Measurements from ENCODE around the gene KCTD5. TPM values are rescaled to one million over a fixed set of nuclear protein-coding genes. Genes with fewer than 3 reads are reported as not detected.

KCTD5 gene
- polyA plus RNA-seq, 1 donor from 2014 or later, result 42.7 TPM

- no peak overlapping the region for H2AFZ ChIP-seq (ENCODE audit: low read depth, low read length)
- no peaks in the 10 kb centered on the region for H3K27me3 ChIP-seq (ENCODE audit: insufficient read depth, low read depth, low read length)
- H3K27ac ChIP-seq (ENCODE audit: low read length), result no peak overlapping the region
- no peaks in the 10 kb centered on the region for H3K36me3 ChIP-seq (ENCODE audit: insufficient read depth, low read length)
- TF ChIP-seq SMC3 (conservative IDR thresholded peaks at IDR 0.05; ENCODE audit: poor library complexity), result no peak
- no peak for TF ChIP-seq REST (IDR thresholded peaks at IDR 0.05; ENCODE audit: borderline replicate concordance)
- TF ChIP-seq, protein P1, sequence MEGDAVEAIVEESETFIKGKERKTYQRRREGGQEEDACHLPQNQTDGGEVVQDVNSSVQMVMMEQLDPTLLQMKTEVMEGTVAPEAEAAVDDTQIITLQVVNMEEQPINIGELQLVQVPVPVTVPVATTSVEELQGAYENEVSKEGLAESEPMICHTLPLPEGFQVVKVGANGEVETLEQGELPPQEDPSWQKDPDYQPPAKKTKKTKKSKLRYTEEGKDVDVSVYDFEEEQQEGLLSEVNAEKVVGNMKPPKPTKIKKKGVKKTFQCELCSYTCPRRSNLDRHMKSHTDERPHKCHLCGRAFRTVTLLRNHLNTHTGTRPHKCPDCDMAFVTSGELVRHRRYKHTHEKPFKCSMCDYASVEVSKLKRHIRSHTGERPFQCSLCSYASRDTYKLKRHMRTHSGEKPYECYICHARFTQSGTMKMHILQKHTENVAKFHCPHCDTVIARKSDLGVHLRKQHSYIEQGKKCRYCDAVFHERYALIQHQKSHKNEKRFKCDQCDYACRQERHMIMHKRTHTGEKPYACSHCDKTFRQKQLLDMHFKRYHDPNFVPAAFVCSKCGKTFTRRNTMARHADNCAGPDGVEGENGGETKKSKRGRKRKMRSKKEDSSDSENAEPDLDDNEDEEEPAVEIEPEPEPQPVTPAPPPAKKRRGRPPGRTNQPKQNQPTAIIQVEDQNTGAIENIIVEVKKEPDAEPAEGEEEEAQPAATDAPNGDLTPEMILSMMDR (IDR thresholded peaks at IDR 0.05; ENCODE audit: poor library complexity, severe bottlenecking), result no peak
- H3K4me2 ChIP-seq (ENCODE audit: low read length), result no peak overlapping the region
- no peaks in the 10 kb centered on the region for H4K20me1 ChIP-seq (ENCODE audit: insufficient read depth)
- H3K4me3 ChIP-seq (ENCODE audit: low read length), result no peak overlapping the region
- H3K79me2 ChIP-seq (replicated peaks; ENCODE audit: insufficient read depth, low read length), result no peaks in the 10 kb centered on the region
- H3K9ac ChIP-seq (ENCODE audit: low read length), result no peak overlapping the region
- H3F3A ChIP-seq (ENCODE audit: insufficient read depth, low read length, poor library complexity, severe bottlenecking), result no peaks in the 10 kb centered on the region
- H3K9me3 ChIP-seq (ENCODE audit: low read length), result no peaks in the 10 kb centered on the region
- H3K9me2 ChIP-seq (ENCODE audit: insufficient read depth, low read length), result no peaks in the 10 kb centered on the region
Observed at GRCh38 chr16:2715966-2716885, 33.9 kb downstream of the KCTD5 start.

DNA sequence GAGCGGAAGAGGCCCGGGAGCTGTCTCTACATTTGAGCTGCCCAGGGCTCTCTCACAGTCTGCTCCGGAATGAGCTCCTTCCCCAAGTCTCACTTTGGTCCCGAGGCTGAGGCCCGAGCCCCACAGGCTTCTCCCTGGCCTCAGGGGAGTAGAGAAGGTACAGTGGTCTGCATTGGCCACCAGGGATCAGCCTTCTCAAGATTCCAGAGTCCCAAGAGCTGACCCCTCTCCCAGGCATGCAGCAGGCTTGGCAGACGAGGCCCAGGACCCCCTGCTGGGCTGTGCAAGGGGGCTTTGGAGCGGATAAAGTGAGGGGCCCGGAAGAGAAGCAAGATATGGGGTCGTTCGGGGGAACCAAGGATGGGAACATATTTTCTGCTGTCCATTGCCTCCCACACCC, 34.6 kb downstream of the KCTD5 start:
- H4K20me1 ChIP-seq (ENCODE audit: insufficient read depth), result no peaks in the 10 kb centered on the region
- TF ChIP-seq POLR2AphosphoS5 (IDR thresholded peaks at IDR 0.05) (no peak), RAD21 (conservative IDR thresholded peaks at IDR 0.05) (no peak), EP300 (conservative IDR thresholded peaks at IDR 0.05; ENCODE audit: poor library complexity, severe bottlenecking) (no peak)

More for the DNA sequence above, 34.6 kb downstream of the KCTD5 start:
- H3K9me3 ChIP-seq (ENCODE audit: low read length), result no peaks in the 10 kb centered on the region
- no peak overlapping the region for H3K4me2 ChIP-seq (ENCODE audit: low read length)
- no peak overlapping the region for H3K27ac ChIP-seq (ENCODE audit: low read length)
- no peaks in the 10 kb centered on the region for H3K9me2 ChIP-seq (ENCODE audit: insufficient read depth, low read length)
- H3K36me3 ChIP-seq (ENCODE audit: insufficient read depth, low read length), result no peaks in the 10 kb centered on the region
- no peaks in the 10 kb centered on the region for H3F3A ChIP-seq (ENCODE audit: insufficient read depth, low read length, poor library complexity, severe bottlenecking)
- H3K4me3 ChIP-seq (ENCODE audit: low read length), result no peak overlapping the region
- no peak overlapping the region for H2AFZ ChIP-seq (ENCODE audit: low read depth, low read length)
- no peaks in the 10 kb centered on the region for H3K79me2 ChIP-seq (replicated peaks; ENCODE audit: insufficient read depth, low read length)
- H3K27me3 ChIP-seq (ENCODE audit: insufficient read depth, low read depth, low read length), result no peaks in the 10 kb centered on the region
- no peak overlapping the region for H3K9ac ChIP-seq (ENCODE audit: low read length)

Measured in neural cell (in vitro differentiated cells).